GM12878 (cell line): ENCODE data around the gene STAB2. TPM values are rescaled to one million over a fixed set of nuclear protein-coding genes. Genes with fewer than 3 reads are reported as not detected.

Experiments
- ATF7 ChIP-seq: fragments of 450-650 bp; IDR thresholded peaks from 2 replicates; pipeline ENCODE4 v1.6.1; 2016; ENCODE audit warnings: low read depth, mild to moderate bottlenecking
- BHLHE40 ChIP-seq, 2 experiments: fragments of 450-650 bp in 1 of 2; IDR thresholded peaks; 2 replicates each; pipeline ENCODE4 v1.6.1; 2011 to 2017; ENCODE audit warnings: low read depth in 2 of 2, borderline replicate concordance in 1 of 2, improper control_type of control experiment in 1 of 2, low read length in 1 of 2, mild to moderate bottlenecking in 1 of 2
- BMI1 ChIP-seq: fragments of 450-650 bp; IDR thresholded peaks from 2 replicates; pipeline ENCODE4 v1.6.1; 2016; ENCODE audit warnings: mild to moderate bottlenecking, moderate library complexity, borderline replicate concordance
- CBFB ChIP-seq: IDR thresholded peaks from 2 replicates; pipeline ENCODE4 v1.6.1; 2016; ENCODE audit warnings: antibody characterized with exemption, low read depth
- CBX3 ChIP-seq: fragments of 200-600 bp; sonication (generic); IDR thresholded peaks from 2 replicates; pipeline ENCODE4 v1.6.1; 2016; ENCODE audit warnings: low read depth, borderline replicate concordance
- CHD1 ChIP-seq: IDR thresholded peaks from 2 replicates; pipeline ENCODE4 v1.6.1; 2012; ENCODE audit warnings: low read depth, low read length, improper control_type of control experiment
- EED ChIP-seq: sonication (generic); IDR thresholded peaks from 2 replicates; pipeline ENCODE4 v1.6.1; 2016; ENCODE audit warnings: antibody characterized with exemption, low read depth
- EP300 ChIP-seq, 2 experiments: fragments of 150-350 bp in 1 of 2; IDR thresholded peaks; 2 replicates each; pipeline ENCODE4 v1.6.1; 2011 to 2012; ENCODE audit warnings: low read depth in 2 of 2, low read length in 2 of 2, borderline replicate concordance in 1 of 2, improper control_type of control experiment in 1 of 2, inconsistent platforms in 1 of 2; ENCODE audit not compliant: control insufficient read depth in 1 of 2
- ESRRA ChIP-seq: IDR thresholded peaks from 2 replicates; pipeline ENCODE4 v1.6.1; 2012; ENCODE audit warnings: mild to moderate bottlenecking, low read length, improper control_type of control experiment
- FOS ChIP-seq: IDR thresholded peaks from 3 replicates; pipeline ENCODE4 v1.6.1; 2011; ENCODE audit warnings: borderline replicate concordance; ENCODE audit not compliant: insufficient read length; ENCODE audit errors: extremely low read depth
- IKZF1 ChIP-seq: fragments of 450-650 bp; conservative IDR thresholded peaks from 2 replicates; pipeline ENCODE4 v1.6.1; 2017; ENCODE audit warnings: antibody characterized with exemption, mild to moderate bottlenecking
- JUNB ChIP-seq: IDR thresholded peaks from 2 replicates; pipeline ENCODE4 v1.6.1; 2016; ENCODE audit warnings: antibody characterized with exemption, mild to moderate bottlenecking
- MXI1 ChIP-seq: fragments of 150-350 bp; IDR thresholded peaks from 2 replicates; pipeline ENCODE4 v1.6.1; 2011; ENCODE audit warnings: low read depth, mild to moderate bottlenecking, inconsistent platforms, low read length, improper control_type of control experiment
- PAX5 ChIP-seq: IDR thresholded peaks from 2 replicates; pipeline ENCODE4 v1.6.1; 2011; ENCODE audit warnings: low read depth, low read length, borderline replicate concordance
- RUNX3 ChIP-seq: IDR thresholded peaks from 2 replicates; pipeline ENCODE4 v1.6.1; 2012; ENCODE audit warnings: low read length, inconsistent platforms
- SMARCA5 ChIP-seq: fragments of 450-650 bp; IDR thresholded peaks from 2 replicates; pipeline ENCODE4 v1.6.1; 2017; ENCODE audit warnings: mild to moderate bottlenecking
- SMC3 ChIP-seq: IDR thresholded peaks from 2 replicates; pipeline ENCODE4 v1.6.1; 2011; ENCODE audit warnings: low read length, improper control_type of control experiment, borderline replicate concordance
- SREBF1 ChIP-seq: IDR thresholded peaks from 2 replicates; pipeline ENCODE4 v1.6.1; 2012; ENCODE audit warnings: mild to moderate bottlenecking, low read length
- SRF ChIP-seq, 2 experiments: IDR thresholded peaks; 2 replicates each; pipeline ENCODE4 v1.6.1; 2011; ENCODE audit warnings: low read depth in 2 of 2, low read length in 2 of 2, mild to moderate bottlenecking in 1 of 2, moderate library complexity in 1 of 2
- WRNIP1 ChIP-seq: IDR thresholded peaks from 2 replicates; pipeline ENCODE4 v1.6.1; 2011; ENCODE audit warnings: low read depth, low read length, improper control_type of control experiment, borderline replicate concordance
- YY1 ChIP-seq: IDR thresholded peaks from 2 replicates; pipeline ENCODE4 v1.6.1; 2011; ENCODE audit warnings: low read depth, mild to moderate bottlenecking, low read length
- polyA plus RNA-seq, 11 experiments: library from polyadenylated mRNA; depleted of rRNA in 4 of 11; unstranded in 6 of 11; stranded (reverse) in 5 of 11; fragments of >200 nt; fragmentation: Nextera tagmentation in 4 of 11; fragmentation: Illumina TruSeq in 1 of 11; extraction: Ambion mirVana in 4 of 11; extraction: Trizol in 1 of 11; gene quantifications; 1 replicate in 1 of 11; 2 replicates in 10 of 11; pipeline versions ENCODE4 v1.2.1 to v1.2.3, GENCODE V29; 2011 to 2016; ENCODE audit warnings: inconsistent platforms in 2 of 11, missing spikeins in 2 of 11, low read depth in 1 of 11
- total RNA-seq, 4 experiments: library from RNA; depleted of rRNA in 3 of 4; stranded (reverse); fragments of >200 nt in 3 of 4; fragmentation: Illumina TruSeq in 1 of 4; extraction: Trizol in 1 of 4; gene quantifications; 2 replicates each; pipeline versions ENCODE4 v1.2.1 to v1.2.3, GENCODE V29; 2013 to 2021
- TF ChIP-seq, protein P1 (sequence below), 3 experiments: IDR thresholded peaks in 2 of 3; conservative IDR thresholded peaks in 1 of 3; 2 replicates each; pipeline ENCODE4 v1.5.1; 2011; ENCODE audit warnings: low read depth in 3 of 3, low read length in 3 of 3, mild to moderate bottlenecking in 3 of 3, control low read depth in 2 of 3, moderate library complexity in 2 of 3, inconsistent platforms in 1 of 3, mixed read lengths in 1 of 3; ENCODE audit not compliant: control insufficient read depth in 2 of 3, insufficient read depth in 1 of 3; ENCODE audit errors: extremely low read depth in 1 of 3
- TF ChIP-seq, protein P2 (sequence below): fragments of 450-650 bp; IDR thresholded peaks from 2 replicates; pipeline ENCODE4 v1.6.1; 2017; ENCODE audit warnings: mild to moderate bottlenecking, low read depth, inconsistent platforms; ENCODE audit not compliant: poor library complexity, severe bottlenecking
- TF ChIP-seq, protein P3 (sequence below): IDR thresholded peaks from 2 replicates; pipeline ENCODE4 v1.6.1; 2011; ENCODE audit warnings: borderline replicate concordance, low read depth, mild to moderate bottlenecking, moderate library complexity, low read length; ENCODE audit not compliant: insufficient read depth, poor library complexity, severe bottlenecking

The STAB2 gene
- total and polyA plus RNA-seq, 10 of the 15 experiments (the other 5 are each of a cell fraction or from before 2014, with no cell fraction given): 0.37 TPM; not detected in 9

DNA sequence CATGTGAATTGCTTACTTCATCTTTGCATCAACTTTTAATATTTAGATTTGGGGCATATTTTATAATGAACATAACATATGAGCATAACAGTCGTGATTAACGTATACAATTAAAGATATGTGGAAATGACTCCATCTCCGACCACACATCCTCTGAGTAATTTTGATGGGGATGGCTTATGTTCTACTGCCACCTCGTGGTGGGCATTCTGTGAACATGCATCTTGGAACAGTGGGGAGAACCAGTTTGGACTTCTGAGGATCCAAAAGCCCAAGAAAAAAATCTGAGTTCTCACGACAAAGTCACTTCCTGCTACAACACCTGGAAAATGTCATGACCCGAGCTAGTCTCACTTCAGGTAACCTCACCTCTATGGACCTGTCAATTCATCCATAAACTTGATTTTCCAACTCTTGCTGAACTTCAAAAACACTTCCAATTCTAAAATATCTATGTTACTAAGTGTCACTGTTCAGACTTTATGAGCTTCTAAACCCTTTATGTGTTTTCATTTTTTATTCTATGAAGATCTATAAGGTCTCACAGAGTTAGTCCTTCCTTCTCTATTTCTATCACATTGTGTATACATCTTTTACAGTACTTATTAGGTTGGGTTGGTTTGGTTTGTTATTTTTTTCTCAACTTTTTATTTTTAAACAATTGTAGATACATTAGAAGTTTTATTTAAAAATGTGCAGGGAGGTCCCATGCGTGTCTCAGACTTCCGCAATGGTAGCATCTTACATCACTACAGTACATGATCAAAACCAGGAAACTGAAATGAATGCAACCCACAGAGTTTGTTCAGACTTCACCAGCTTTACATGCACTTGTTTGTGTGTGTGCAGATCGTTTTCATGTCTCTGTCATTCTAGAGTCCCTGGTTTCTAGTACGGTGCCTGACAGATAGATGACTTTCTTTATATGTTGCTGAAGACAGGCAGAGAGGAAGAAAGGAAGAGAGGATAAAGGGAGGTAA, 38.2 kb upstream of the STAB2 start (continued):
- TF ChIP-seq, protein P1, sequence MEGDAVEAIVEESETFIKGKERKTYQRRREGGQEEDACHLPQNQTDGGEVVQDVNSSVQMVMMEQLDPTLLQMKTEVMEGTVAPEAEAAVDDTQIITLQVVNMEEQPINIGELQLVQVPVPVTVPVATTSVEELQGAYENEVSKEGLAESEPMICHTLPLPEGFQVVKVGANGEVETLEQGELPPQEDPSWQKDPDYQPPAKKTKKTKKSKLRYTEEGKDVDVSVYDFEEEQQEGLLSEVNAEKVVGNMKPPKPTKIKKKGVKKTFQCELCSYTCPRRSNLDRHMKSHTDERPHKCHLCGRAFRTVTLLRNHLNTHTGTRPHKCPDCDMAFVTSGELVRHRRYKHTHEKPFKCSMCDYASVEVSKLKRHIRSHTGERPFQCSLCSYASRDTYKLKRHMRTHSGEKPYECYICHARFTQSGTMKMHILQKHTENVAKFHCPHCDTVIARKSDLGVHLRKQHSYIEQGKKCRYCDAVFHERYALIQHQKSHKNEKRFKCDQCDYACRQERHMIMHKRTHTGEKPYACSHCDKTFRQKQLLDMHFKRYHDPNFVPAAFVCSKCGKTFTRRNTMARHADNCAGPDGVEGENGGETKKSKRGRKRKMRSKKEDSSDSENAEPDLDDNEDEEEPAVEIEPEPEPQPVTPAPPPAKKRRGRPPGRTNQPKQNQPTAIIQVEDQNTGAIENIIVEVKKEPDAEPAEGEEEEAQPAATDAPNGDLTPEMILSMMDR (IDR thresholded peaks at IDR 0.05 in 2 of 3, conservative IDR thresholded peaks at IDR 0.05 in 1 of 3; ENCODE audit: control insufficient read depth in 2 of 3, extremely low read depth in 1 of 3, insufficient read depth in 1 of 3, low read depth in 3 of 3, low read length in 3 of 3): peak; percentile 73 to 87 (median 79)
- TF ChIP-seq CBX3: no peak
- TF ChIP-seq FOS: no peak
- TF ChIP-seq MXI1: no peak
- TF ChIP-seq YY1: peak; percentile 77
- TF ChIP-seq EP300 (IDR thresholded peaks at IDR 0.05; ENCODE audit: borderline replicate concordance in 1 of 2, control insufficient read depth in 1 of 2, low read depth in 2 of 2, low read length in 2 of 2): peak in 1 of 2 experiments; percentile 78; a peak in 1 of 4 replicates
- TF ChIP-seq ATF7: peak; percentile 59
- peak; percentile 94 for TF ChIP-seq JUNB
- TF ChIP-seq ESRRA: no peak
- TF ChIP-seq, protein P2, sequence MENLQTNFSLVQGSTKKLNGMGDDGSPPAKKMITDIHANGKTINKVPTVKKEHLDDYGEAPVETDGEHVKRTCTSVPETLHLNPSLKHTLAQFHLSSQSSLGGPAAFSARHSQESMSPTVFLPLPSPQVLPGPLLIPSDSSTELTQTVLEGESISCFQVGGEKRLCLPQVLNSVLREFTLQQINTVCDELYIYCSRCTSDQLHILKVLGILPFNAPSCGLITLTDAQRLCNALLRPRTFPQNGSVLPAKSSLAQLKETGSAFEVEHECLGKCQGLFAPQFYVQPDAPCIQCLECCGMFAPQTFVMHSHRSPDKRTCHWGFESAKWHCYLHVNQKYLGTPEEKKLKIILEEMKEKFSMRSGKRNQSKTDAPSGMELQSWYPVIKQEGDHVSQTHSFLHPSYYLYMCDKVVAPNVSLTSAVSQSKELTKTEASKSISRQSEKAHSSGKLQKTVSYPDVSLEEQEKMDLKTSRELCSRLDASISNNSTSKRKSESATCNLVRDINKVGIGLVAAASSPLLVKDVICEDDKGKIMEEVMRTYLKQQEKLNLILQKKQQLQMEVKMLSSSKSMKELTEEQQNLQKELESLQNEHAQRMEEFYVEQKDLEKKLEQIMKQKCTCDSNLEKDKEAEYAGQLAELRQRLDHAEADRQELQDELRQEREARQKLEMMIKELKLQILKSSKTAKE: peak; percentile 51
- 0 out of 4 replicates have a peak, but pooled peaks of 1 of the 2 experiments have one; percentile 44 for TF ChIP-seq SRF (IDR thresholded peaks at IDR 0.05; ENCODE audit: low read depth in 2 of 2, low read length in 2 of 2)
- peak; percentile 64 for TF ChIP-seq SMARCA5
- TF ChIP-seq WRNIP1: 0 out of 2 replicates have a peak, but pooled peaks have one; percentile 55
- TF ChIP-seq CBFB: 0 out of 2 replicates have a peak, but pooled peaks have one; percentile 27
- peak; percentile 50; the same call in 1 of the 2 replicates for TF ChIP-seq EED
- no peak for TF ChIP-seq BMI1
- TF ChIP-seq SMC3: peak; percentile 97
- TF ChIP-seq, protein P3, sequence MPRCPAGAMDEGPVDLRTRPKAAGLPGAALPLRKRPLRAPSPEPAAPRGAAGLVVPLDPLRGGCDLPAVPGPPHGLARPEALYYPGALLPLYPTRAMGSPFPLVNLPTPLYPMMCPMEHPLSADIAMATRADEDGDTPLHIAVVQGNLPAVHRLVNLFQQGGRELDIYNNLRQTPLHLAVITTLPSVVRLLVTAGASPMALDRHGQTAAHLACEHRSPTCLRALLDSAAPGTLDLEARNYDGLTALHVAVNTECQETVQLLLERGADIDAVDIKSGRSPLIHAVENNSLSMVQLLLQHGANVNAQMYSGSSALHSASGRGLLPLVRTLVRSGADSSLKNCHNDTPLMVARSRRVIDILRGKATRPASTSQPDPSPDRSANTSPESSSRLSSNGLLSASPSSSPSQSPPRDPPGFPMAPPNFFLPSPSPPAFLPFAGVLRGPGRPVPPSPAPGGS: peak; percentile 32
- TF ChIP-seq PAX5: 0 out of 2 replicates have a peak, but pooled peaks have one; percentile 14
- 0 out of 2 replicates have a peak, but pooled peaks have one; percentile 42 for TF ChIP-seq IKZF1
- no peak for TF ChIP-seq SREBF1
- TF ChIP-seq CHD1: no peak
- 0 out of 4 replicates have a peak, but pooled peaks of 1 of the 2 experiments have one; percentile 12 for TF ChIP-seq BHLHE40 (IDR thresholded peaks at IDR 0.05; ENCODE audit: borderline replicate concordance in 1 of 2, low read depth in 2 of 2, low read length in 1 of 2)
- TF ChIP-seq RUNX3: peak; percentile 87
